ENCODE results near the gene FBL.

Gene FBL

GRCh38 chr19:39829702-39830275 is 16.4 kb downstream of the FBL start:
- TF ChIP-seq, protein P1, sequence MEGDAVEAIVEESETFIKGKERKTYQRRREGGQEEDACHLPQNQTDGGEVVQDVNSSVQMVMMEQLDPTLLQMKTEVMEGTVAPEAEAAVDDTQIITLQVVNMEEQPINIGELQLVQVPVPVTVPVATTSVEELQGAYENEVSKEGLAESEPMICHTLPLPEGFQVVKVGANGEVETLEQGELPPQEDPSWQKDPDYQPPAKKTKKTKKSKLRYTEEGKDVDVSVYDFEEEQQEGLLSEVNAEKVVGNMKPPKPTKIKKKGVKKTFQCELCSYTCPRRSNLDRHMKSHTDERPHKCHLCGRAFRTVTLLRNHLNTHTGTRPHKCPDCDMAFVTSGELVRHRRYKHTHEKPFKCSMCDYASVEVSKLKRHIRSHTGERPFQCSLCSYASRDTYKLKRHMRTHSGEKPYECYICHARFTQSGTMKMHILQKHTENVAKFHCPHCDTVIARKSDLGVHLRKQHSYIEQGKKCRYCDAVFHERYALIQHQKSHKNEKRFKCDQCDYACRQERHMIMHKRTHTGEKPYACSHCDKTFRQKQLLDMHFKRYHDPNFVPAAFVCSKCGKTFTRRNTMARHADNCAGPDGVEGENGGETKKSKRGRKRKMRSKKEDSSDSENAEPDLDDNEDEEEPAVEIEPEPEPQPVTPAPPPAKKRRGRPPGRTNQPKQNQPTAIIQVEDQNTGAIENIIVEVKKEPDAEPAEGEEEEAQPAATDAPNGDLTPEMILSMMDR (IDR thresholded peaks at IDR 0.05), result no peak
- H3K27ac ChIP-seq, result no peak overlapping the region
- H3K4me2 ChIP-seq (ENCODE audit: low read length), result no peak overlapping the region
- no peaks in the 10 kb centered on the region for H3K27me3 ChIP-seq (ENCODE audit: control insufficient read depth, insufficient read depth, low read length)
- H3K4me1 ChIP-seq, result peaks cover 11% of the 10 kb centered on the region
- H2AFZ ChIP-seq, result no peak overlapping the region
- H3K79me2 ChIP-seq, result peaks cover 22% of the 10 kb centered on the region
- H3K9me3 ChIP-seq (ENCODE audit: control insufficient read depth, low read length), result no peaks in the 10 kb centered on the region
- no peak overlapping the region for H3K9ac ChIP-seq
- H3K36me3 ChIP-seq (ENCODE audit: control insufficient read depth, insufficient read depth, low read length), result no peaks in the 10 kb centered on the region
- no peak overlapping the region for H3K4me3 ChIP-seq (ENCODE audit: low read depth, low read length)

DNA sequence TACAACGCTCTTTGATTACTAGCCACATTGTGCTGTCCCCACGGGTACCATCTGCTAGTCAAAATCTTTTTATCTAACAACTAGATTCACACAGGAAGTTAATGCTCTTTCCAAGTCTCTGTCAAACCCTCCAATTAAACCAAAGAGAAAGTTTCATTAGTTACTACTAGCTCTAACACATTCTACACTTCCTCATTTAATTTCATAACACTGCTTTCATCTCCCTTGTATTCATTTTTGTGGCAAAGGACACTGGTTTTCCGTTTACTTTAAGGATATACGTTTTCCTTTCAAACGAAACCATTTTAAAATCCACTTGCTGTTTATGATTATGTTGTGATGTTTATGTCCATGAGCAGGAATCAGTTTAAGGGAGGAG is 17.5 kb downstream of the FBL start:
- Histone ChIP-seq H3K9me3 (ENCODE audit: control insufficient read depth, low read length) (no peaks in the 10 kb centered on the region), H3K4me1 (peaks cover 11% of the 10 kb centered on the region), H2AFZ (no peak overlapping the region), H3K4me2 (ENCODE audit: low read length) (no peak overlapping the region), H3K4me3 (ENCODE audit: low read depth, low read length) (no peak overlapping the region), H3K36me3 (ENCODE audit: control insufficient read depth, insufficient read depth, low read length) (no peaks in the 10 kb centered on the region), H3K27ac (no peak overlapping the region), H3K27me3 (ENCODE audit: control insufficient read depth, insufficient read depth, low read length) (no peaks in the 10 kb centered on the region), H3K79me2 (peaks cover 25% of the 10 kb centered on the region), H3K9ac (no peak overlapping the region)
- TF ChIP-seq, protein P1 (IDR thresholded peaks at IDR 0.05), result no peak

DNA sequence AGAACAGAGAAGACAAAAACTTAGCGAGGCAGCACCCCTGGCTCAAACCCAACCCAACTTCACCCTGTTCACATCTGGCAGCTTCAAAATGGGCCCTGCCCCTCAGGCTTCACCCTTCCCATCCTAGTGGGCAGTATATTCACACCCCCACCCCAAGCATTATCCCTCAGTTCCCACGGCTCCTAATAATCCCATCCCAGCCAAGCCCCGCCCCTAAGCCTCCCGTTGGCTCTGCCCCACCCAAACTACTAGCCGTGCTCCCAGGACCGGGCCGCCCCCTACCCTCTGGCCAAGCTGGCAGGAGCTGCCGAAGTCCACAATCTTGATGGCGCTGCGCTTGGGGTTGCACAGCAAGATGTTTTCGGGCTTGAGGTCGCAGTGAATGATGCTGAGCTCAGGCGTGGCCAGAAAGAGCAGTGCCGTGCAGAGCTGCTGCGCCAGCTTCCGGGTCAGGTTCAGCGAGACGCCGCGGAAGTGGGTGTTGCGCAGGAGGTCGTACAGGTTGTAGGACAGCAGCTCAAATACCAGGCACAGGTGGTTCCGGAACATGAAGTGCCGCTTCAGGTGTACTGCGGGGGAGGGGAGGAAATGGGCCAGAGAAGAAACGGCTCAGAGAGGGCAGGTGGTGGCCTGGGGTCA is 18.0 kb downstream of the FBL start:
- Histone ChIP-seq H3K79me2 (peaks cover 23% of the 10 kb centered on the region), H3K4me2 (ENCODE audit: low read length) (no peak overlapping the region), H3K9me3 (ENCODE audit: control insufficient read depth, low read length) (no peaks in the 10 kb centered on the region), H2AFZ (no peak overlapping the region), H3K9ac (no peak overlapping the region), H3K4me3 (ENCODE audit: low read depth, low read length) (no peak overlapping the region), H3K27me3 (ENCODE audit: control insufficient read depth, insufficient read depth, low read length) (no peaks in the 10 kb centered on the region), H3K4me1 (peaks cover 11% of the 10 kb centered on the region), H3K36me3 (ENCODE audit: control insufficient read depth, insufficient read depth, low read length) (no peaks in the 10 kb centered on the region), H3K27ac (no peak overlapping the region)
- TF ChIP-seq, protein P1 (IDR thresholded peaks at IDR 0.05), result no peak

- Histone ChIP-seq H3K36me3 (ENCODE audit: control insufficient read depth, insufficient read depth, low read length) (no peaks in the 10 kb centered on the region), H3K4me3 (ENCODE audit: low read depth, low read length) (no peak overlapping the region), H3K4me1 (peaks cover 6% of the 10 kb centered on the region), H3K79me2 (peaks cover 13% of the 10 kb centered on the region), H3K27ac (no peak overlapping the region), H2AFZ (no peak overlapping the region), H3K4me2 (ENCODE audit: low read length) (no peak overlapping the region), H3K9me3 (ENCODE audit: control insufficient read depth, low read length) (no peaks in the 10 kb centered on the region), H3K27me3 (ENCODE audit: control insufficient read depth, insufficient read depth, low read length) (no peaks in the 10 kb centered on the region), H3K9ac (no peak overlapping the region)
- TF ChIP-seq, protein P1 (IDR thresholded peaks at IDR 0.05), result no peak
Observed at GRCh38 chr19:39827216-39827615, 19.0 kb downstream of the FBL start.
